HEK293T (cell line): ENCODE measurements around the gene NME9.

Source experiments
- CTCF ChIA-PET: fragments of 350-600 bp; formaldehyde crosslinking; extraction: SDS; loops from one replicate; lab custom pipeline; 2021; ENCODE audit warnings: antibody characterized with exemption, inconsistent platforms; lab: Yijun Ruan, JAX
- POLR2A ChIA-PET: fragments of 350-600 bp; formaldehyde crosslinking; extraction: SDS; loops from one replicate; lab custom pipeline; 2020; ENCODE audit warnings: antibody characterized with exemption, inconsistent platforms; lab: Yijun Ruan, JAX
- DNase-seq: peaks from one replicate; pipeline ENCODE4 v3.0.0; 2012; ENCODE audit warnings: mixed read lengths; ENCODE audit errors: extremely low spot score
- ARNT ChIP-seq: fragments of 450-650 bp; IDR thresholded peaks from 2 replicates; pipeline ENCODE4 v1.6.1; 2017; ENCODE audit warnings: mild to moderate bottlenecking
- BHLHE40 ChIP-seq: fragments of 450-650 bp; IDR thresholded peaks from 2 replicates; pipeline ENCODE4 v1.6.1; 2016; ENCODE audit warnings: mild to moderate bottlenecking, moderate library complexity, borderline replicate concordance
- CTBP1 ChIP-seq: fragments of 450-650 bp; IDR thresholded peaks from 2 replicates; pipeline ENCODE4 v1.6.1; 2016; ENCODE audit warnings: borderline replicate concordance
- ELF4 ChIP-seq: fragments of 450-650 bp; IDR thresholded peaks from 2 replicates; pipeline ENCODE4 v1.6.1; 2017; ENCODE audit warnings: antibody characterized with exemption
- FOXA1 ChIP-seq: fragments of 450-650 bp; IDR thresholded peaks from 2 replicates; pipeline ENCODE4 v1.6.1; 2016; ENCODE audit warnings: mild to moderate bottlenecking
- FOXK2 ChIP-seq: fragments of 450-650 bp; IDR thresholded peaks from 2 replicates; pipeline ENCODE4 v1.6.1; 2016; ENCODE audit warnings: mild to moderate bottlenecking
- FOXM1 ChIP-seq: fragments of 450-650 bp; IDR thresholded peaks from 2 replicates; pipeline ENCODE4 v1.6.1; 2017; ENCODE audit warnings: mild to moderate bottlenecking, borderline replicate concordance
- HDGF ChIP-seq: fragments of 450-650 bp; IDR thresholded peaks from 2 replicates; pipeline ENCODE4 v1.6.1; 2017; ENCODE audit warnings: antibody characterized with exemption, borderline replicate concordance
- L3MBTL2 ChIP-seq: fragments of 450-650 bp; conservative IDR thresholded peaks from 2 replicates; pipeline ENCODE4 v1.6.1; 2016; ENCODE audit warnings: mild to moderate bottlenecking
- LEF1 ChIP-seq: fragments of 450-650 bp; IDR thresholded peaks from 2 replicates; pipeline ENCODE4 v1.6.1; 2017; ENCODE audit warnings: mild to moderate bottlenecking, borderline replicate concordance
- NFRKB ChIP-seq: fragments of 450-650 bp; IDR thresholded peaks from 2 replicates; pipeline ENCODE4 v1.6.1; 2016; ENCODE audit warnings: mild to moderate bottlenecking, moderate library complexity
- PKNOX1 ChIP-seq: fragments of 450-650 bp; IDR thresholded peaks from 2 replicates; pipeline ENCODE4 v1.6.1; 2016
- SP1 ChIP-seq: fragments of 450-650 bp; IDR thresholded peaks from 2 replicates; pipeline ENCODE4 v1.6.1; 2017
- SUZ12 ChIP-seq: fragments of 450-650 bp; IDR thresholded peaks from 2 replicates; pipeline ENCODE4 v1.6.1; 2016; ENCODE audit warnings: mild to moderate bottlenecking
- TARDBP ChIP-seq: fragments of 450-650 bp; IDR thresholded peaks from 2 replicates; pipeline ENCODE4 v1.6.1; 2016
- ZNF384 ChIP-seq: fragments of 450-650 bp; IDR thresholded peaks from 2 replicates; pipeline ENCODE4 v1.6.1; 2016

The NME9 gene

GRCh38 chr3:138374573-138375134 lies 45.0 kb upstream of the NME9 start:
- ChIA-PET CTCF (no interaction called here), POLR2A (no interaction called here)
- no peak for DNase-seq
- no peak for TF ChIP-seq ARNT

DNA sequence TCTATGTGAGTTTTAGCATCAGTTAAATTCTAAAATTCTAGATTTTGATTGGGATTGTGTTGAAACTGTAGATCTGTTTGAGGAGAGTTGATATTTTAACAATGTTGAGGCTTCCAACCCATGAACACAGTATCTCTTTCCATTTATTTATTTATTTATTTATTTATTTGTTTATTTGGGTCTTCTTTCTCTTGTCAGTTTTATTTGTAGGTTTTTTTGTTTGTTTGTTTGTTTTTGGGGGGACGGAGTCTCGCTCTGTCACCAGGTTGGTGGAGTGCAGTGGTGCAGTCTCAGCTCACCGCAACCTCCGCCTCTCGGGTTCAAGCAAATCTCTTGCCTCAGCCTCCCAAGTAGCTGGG lies 44.1 kb upstream of the NME9 start:
- ChIA-PET CTCF (no interaction called here), POLR2A (no interaction called here)
- no peak for DNase-seq
- no peak for TF ChIP-seq SP1
- no peak for TF ChIP-seq HDGF
- TF ChIP-seq BHLHE40, result no peak
- TF ChIP-seq LEF1, result no peak
- no peak for TF ChIP-seq CTBP1
- no peak for TF ChIP-seq ELF4
- no peak for TF ChIP-seq NFRKB
- no peak for TF ChIP-seq ARNT
- TF ChIP-seq FOXA1, result no peak
- no peak for TF ChIP-seq FOXM1
- no peak for TF ChIP-seq L3MBTL2
- no peak for TF ChIP-seq FOXK2
- no peak for TF ChIP-seq SUZ12
- TF ChIP-seq PKNOX1, result no peak
- TF ChIP-seq TARDBP, result no peak
- TF ChIP-seq ZNF384, result no peak

DNA sequence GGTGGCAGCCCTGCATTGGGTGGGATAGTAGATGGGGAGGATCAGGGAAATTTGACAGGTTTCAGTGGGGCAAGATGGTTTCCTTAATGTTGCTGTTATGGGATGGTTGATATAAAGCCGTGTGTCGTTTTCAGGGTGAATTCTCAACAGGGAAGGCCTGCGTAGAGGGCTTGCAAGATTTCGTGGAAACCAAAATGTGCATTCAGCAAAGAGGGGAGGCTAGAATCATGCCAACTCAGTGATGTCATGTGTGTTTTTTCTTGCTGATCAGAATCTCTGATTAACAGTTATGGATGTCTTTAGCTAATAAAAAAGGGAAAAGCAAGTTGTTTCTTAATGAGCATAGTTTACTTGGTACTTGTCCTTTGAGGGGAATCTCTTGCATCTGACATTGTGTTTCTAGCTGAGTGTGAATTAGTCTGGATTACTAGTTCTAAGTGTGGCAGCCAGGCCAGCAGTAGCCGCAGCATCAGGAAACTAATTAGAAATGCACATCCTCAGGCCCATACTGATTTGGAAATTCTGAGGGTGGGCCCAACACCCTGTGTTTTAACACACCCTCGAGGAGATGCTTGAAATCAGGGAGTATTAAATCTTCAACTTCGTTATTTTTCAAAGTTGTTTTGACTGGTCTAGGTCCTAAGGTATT lies 43.6 kb upstream of the NME9 start:
- DNase-seq, result no peak
- no peak for TF ChIP-seq TARDBP
- TF ChIP-seq PKNOX1, result no peak
- TF ChIP-seq ARNT, result no peak
- POLR2A ChIA-PET, result no interaction called here
- CTCF ChIA-PET, result no interaction called here

GRCh38 chr3:138371070-138371965 lies 41.7 kb upstream of the NME9 start:
- no peak for DNase-seq
- POLR2A ChIA-PET, result no interaction called here
- CTCF ChIA-PET, result interaction anchor here (0.6 to 0.8 kb wide), 2 partner anchors 44 to 48 kb away, joined by 3 read pairs; no protein-coding TSS in a partner anchor
- TF ChIP-seq ZNF384 (no peak), SUZ12 (no peak), BHLHE40 (no peak), L3MBTL2 (no peak), NFRKB (no peak), ARNT (no peak), LEF1 (no peak), FOXM1 (no peak), ELF4 (no peak), PKNOX1 (no peak), HDGF (no peak)

- ChIA-PET POLR2A (no interaction called here), CTCF (no interaction called here)
- no peak for TF ChIP-seq ARNT
- no peak for TF ChIP-seq ZNF384
- TF ChIP-seq FOXM1, result no peak
- no peak for TF ChIP-seq TARDBP
- TF ChIP-seq L3MBTL2, result no peak
- DNase-seq, result no peak
Observed at GRCh38 chr3:138370321-138370720, 40.7 kb upstream of the NME9 start.

GRCh38 chr3:138369151-138369900 lies 39.7 kb upstream of the NME9 start:
- ChIA-PET CTCF (no interaction called here), POLR2A (no interaction called here)
- TF ChIP-seq ZNF384 (no peak), FOXM1 (no peak), FOXK2 (no peak), HDGF (no peak), CTBP1 (no peak)
- DNase-seq, result no peak
